K562 (cell line): ENCODE measurements around the gene CEP70. TPM values are rescaled to one million over a fixed set of nuclear protein-coding genes. Genes with fewer than 3 reads are reported as not detected.

ENCODE experiments used
- DIDO1 ChIP-seq: fragments of 450-650 bp; IDR thresholded peaks from 2 replicates; pipeline ENCODE4 v1.6.1; 2016; ENCODE audit warnings: low read depth, missing biosample characterization, missing genetic modification characterization
- POLR2A ChIP-seq: fragments of 450-650 bp; conservative IDR thresholded peaks from 2 replicates; pipeline ENCODE4 v1.6.1; 2016
- RBBP5 ChIP-seq: fragments of 200-600 bp; sonication (generic); IDR thresholded peaks from 2 replicates; pipeline ENCODE4 v1.6.1; 2012; ENCODE audit warnings: borderline replicate concordance, mild to moderate bottlenecking, low read length, control low read depth, inconsistent platforms; ENCODE audit not compliant: insufficient read depth, poor library complexity, severe bottlenecking
- SMAD3 ChIP-seq: fragments of 450-650 bp; formaldehyde crosslinking; conservative IDR thresholded peaks from 2 replicates; pipeline ENCODE4 v1.4.0; 2020; ENCODE audit warnings: mild to moderate bottlenecking
- SRSF1 ChIP-seq: fragments of 200-400 bp; formaldehyde crosslinking; IDR thresholded peaks from 2 replicates; pipeline ENCODE4 v1.6.1; 2017; ENCODE audit warnings: mild to moderate bottlenecking, low read depth, low read length, moderate library complexity
- TAF15 ChIP-seq: fragments of 200-400 bp; formaldehyde crosslinking; IDR thresholded peaks from 2 replicates; pipeline ENCODE4 v1.6.1; 2017; ENCODE audit warnings: mild to moderate bottlenecking, low read depth, low read length, moderate library complexity
- TEAD4 ChIP-seq, 2 experiments: sonication (generic) in 1 of 2; formaldehyde crosslinking in 1 of 2; IDR thresholded peaks; 2 replicates each; pipeline versions ENCODE4 v1.6.1 to v1.8.0; 2012 to 2022; ENCODE audit warnings: borderline replicate concordance in 1 of 2, inconsistent platforms in 1 of 2, low read length in 1 of 2, mild to moderate bottlenecking in 1 of 2, missing genetic modification reagents in 1 of 2
- TRIM24 ChIP-seq, 2 experiments: fragments of 450-650 bp; IDR thresholded peaks; 2 replicates each; pipeline ENCODE4 v1.6.1; 2016
- U2AF2 ChIP-seq: fragments of 200-400 bp; formaldehyde crosslinking; optimal IDR thresholded peaks from 2 replicates; pipeline ENCODE3; 2017; ENCODE audit warnings: low read depth, mild to moderate bottlenecking, low read length
- ZNF311 ChIP-seq: fragments of 250-450 bp; sonication (Bioruptor Pico); IDR thresholded peaks from 2 replicates; pipeline ENCODE4 v1.4.0; 2020; ENCODE audit warnings: mild to moderate bottlenecking, moderate library complexity
- ZNF75A ChIP-seq: fragments of 450-650 bp; formaldehyde crosslinking; IDR thresholded peaks from 2 replicates; pipeline ENCODE4 v1.4.0; 2020; ENCODE audit warnings: mild to moderate bottlenecking
- polyA plus RNA-seq, 8 experiments: library from polyadenylated mRNA; depleted of rRNA in 4 of 8; stranded (reverse) in 5 of 8; unstranded in 3 of 8; fragments of >200 nt; fragmentation: Nextera tagmentation in 2 of 8; fragmentation: Illumina TruSeq in 1 of 8; extraction: Ambion mirVana in 2 of 8; extraction: Trizol in 1 of 8; gene quantifications; 2 replicates each; pipeline versions ENCODE4 v1.2.1 to v1.2.3, GENCODE V29; 2011 to 2014; ENCODE audit warnings: inconsistent platforms in 1 of 8, missing spikeins in 1 of 8
- total RNA-seq, 7 experiments: library from RNA; depleted of rRNA in 6 of 7; stranded (reverse); fragments of >200 nt in 6 of 7; fragmentation: Illumina TruSeq in 2 of 7; extraction: Trizol in 2 of 7; gene quantifications; 2 replicates each; pipeline versions ENCODE4 v1.2.1 to v1.2.3, GENCODE V29; 2011 to 2021; ENCODE audit warnings: low replicate concordance in 1 of 7
- TF ChIP-seq, protein P1 (sequence below): fragments of 450-650 bp; IDR thresholded peaks from 2 replicates; pipeline ENCODE4 v1.6.1; 2016; ENCODE audit warnings: antibody characterized with exemption
- TF ChIP-seq, protein P2 (sequence below): fragments of 450-650 bp; formaldehyde crosslinking; conservative IDR thresholded peaks from 2 replicates; pipeline ENCODE4 v1.4.0; 2022; ENCODE audit warnings: mild to moderate bottlenecking, missing genetic modification characterization
- TF ChIP-seq, protein P3 (sequence below): fragments of 450-650 bp; IDR thresholded peaks from 2 replicates; pipeline ENCODE4 v1.6.1; 2014; ENCODE audit warnings: low read depth, mild to moderate bottlenecking, moderate library complexity, borderline replicate concordance
- TF ChIP-seq, protein P4 (sequence below): fragments of 450-650 bp; IDR thresholded peaks from 2 replicates; pipeline ENCODE4 v1.6.1; 2016; ENCODE audit warnings: low read depth

CEP70 gene
- total and polyA plus RNA-seq, 9 of the 15 experiments (the other 6 are each of a cell fraction or from before 2014, with no cell fraction given) = 16.1 to 31.5 (median 23.4) TPM

DNA sequence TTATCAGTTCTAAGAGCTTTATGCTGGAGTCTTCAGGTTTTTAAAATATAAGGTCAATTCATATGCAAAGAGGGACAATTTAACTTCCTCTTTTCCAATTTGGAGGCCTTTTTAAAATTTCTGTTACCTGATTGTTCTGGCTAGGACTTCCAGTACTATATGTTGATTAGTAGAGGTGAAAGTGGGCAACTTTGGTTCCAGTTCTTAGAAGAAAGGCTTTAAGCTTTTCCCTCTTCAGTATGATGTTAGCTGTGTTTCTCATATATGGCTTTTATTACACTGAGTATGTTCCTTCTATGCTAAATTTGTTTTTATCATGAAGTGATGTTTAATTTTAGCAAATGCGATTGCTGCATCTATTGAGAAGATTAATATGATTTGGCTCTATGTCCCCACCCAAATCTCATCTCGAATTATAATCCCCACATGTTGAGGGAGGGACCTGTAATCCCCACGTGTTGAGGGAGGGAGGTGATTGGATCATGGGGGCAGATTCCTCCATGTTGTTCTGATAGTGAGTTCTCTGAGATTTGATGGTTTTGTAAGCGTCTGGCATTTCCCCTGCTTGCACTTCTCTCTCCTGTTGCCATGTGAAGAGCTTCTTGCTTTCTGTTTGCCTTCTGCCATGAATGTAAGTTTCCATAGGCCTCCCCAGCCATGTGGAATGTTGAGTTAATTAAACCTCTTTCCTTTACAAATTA is 48.3 kb upstream of the CEP70 start (continued):
- TF ChIP-seq ZNF75A = peak; percentile 91
- no peak for TF ChIP-seq SMAD3 (CRISPR knock-in tag)
- TF ChIP-seq, protein P1, sequence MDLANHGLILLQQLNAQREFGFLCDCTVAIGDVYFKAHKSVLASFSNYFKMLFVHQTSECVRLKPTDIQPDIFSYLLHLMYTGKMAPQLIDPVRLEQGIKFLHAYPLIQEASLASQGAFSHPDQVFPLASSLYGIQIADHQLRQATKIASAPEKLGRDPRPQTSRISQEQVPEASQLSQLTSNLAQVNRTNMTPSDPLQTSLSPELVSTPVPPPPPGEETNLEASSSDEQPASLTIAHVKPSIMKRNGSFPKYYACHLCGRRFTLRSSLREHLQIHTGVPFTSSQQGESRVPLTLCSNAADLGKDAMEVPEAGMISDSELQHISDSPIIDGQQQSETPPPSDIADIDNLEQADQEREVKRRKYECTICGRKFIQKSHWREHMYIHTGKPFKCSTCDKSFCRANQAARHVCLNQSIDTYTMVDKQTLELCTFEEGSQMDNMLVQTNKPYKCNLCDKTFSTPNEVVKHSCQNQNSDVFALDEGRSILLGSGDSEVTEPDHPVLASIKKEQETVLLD = no peak
- TF ChIP-seq RBBP5 = no peak
- TF ChIP-seq, protein P2, sequence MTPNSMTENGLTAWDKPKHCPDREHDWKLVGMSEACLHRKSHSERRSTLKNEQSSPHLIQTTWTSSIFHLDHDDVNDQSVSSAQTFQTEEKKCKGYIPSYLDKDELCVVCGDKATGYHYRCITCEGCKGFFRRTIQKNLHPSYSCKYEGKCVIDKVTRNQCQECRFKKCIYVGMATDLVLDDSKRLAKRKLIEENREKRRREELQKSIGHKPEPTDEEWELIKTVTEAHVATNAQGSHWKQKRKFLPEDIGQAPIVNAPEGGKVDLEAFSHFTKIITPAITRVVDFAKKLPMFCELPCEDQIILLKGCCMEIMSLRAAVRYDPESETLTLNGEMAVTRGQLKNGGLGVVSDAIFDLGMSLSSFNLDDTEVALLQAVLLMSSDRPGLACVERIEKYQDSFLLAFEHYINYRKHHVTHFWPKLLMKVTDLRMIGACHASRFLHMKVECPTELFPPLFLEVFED (CRISPR knock-in tag) = 0 out of 2 replicates have a peak, but pooled peaks have one; percentile 45
- no peak for TF ChIP-seq TEAD4 (IDR thresholded peaks at IDR 0.05; ENCODE audit: low read length)
- no peak for TF ChIP-seq TEAD4 (CRISPR knock-in tag; IDR thresholded peaks at IDR 0.05; ENCODE audit: borderline replicate concordance)
- TF ChIP-seq TAF15 = no peak
- no peak for TF ChIP-seq U2AF2
- TF ChIP-seq, protein P3, sequence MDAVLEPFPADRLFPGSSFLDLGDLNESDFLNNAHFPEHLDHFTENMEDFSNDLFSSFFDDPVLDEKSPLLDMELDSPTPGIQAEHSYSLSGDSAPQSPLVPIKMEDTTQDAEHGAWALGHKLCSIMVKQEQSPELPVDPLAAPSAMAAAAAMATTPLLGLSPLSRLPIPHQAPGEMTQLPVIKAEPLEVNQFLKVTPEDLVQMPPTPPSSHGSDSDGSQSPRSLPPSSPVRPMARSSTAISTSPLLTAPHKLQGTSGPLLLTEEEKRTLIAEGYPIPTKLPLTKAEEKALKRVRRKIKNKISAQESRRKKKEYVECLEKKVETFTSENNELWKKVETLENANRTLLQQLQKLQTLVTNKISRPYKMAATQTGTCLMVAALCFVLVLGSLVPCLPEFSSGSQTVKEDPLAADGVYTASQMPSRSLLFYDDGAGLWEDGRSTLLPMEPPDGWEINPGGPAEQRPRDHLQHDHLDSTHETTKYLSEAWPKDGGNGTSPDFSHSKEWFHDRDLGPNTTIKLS = peak; percentile 34; the same call in 1 of the 2 replicates
- no peak for TF ChIP-seq DIDO1 (tag)
- peak; percentile 42 for TF ChIP-seq POLR2A
- TF ChIP-seq, protein P4, sequence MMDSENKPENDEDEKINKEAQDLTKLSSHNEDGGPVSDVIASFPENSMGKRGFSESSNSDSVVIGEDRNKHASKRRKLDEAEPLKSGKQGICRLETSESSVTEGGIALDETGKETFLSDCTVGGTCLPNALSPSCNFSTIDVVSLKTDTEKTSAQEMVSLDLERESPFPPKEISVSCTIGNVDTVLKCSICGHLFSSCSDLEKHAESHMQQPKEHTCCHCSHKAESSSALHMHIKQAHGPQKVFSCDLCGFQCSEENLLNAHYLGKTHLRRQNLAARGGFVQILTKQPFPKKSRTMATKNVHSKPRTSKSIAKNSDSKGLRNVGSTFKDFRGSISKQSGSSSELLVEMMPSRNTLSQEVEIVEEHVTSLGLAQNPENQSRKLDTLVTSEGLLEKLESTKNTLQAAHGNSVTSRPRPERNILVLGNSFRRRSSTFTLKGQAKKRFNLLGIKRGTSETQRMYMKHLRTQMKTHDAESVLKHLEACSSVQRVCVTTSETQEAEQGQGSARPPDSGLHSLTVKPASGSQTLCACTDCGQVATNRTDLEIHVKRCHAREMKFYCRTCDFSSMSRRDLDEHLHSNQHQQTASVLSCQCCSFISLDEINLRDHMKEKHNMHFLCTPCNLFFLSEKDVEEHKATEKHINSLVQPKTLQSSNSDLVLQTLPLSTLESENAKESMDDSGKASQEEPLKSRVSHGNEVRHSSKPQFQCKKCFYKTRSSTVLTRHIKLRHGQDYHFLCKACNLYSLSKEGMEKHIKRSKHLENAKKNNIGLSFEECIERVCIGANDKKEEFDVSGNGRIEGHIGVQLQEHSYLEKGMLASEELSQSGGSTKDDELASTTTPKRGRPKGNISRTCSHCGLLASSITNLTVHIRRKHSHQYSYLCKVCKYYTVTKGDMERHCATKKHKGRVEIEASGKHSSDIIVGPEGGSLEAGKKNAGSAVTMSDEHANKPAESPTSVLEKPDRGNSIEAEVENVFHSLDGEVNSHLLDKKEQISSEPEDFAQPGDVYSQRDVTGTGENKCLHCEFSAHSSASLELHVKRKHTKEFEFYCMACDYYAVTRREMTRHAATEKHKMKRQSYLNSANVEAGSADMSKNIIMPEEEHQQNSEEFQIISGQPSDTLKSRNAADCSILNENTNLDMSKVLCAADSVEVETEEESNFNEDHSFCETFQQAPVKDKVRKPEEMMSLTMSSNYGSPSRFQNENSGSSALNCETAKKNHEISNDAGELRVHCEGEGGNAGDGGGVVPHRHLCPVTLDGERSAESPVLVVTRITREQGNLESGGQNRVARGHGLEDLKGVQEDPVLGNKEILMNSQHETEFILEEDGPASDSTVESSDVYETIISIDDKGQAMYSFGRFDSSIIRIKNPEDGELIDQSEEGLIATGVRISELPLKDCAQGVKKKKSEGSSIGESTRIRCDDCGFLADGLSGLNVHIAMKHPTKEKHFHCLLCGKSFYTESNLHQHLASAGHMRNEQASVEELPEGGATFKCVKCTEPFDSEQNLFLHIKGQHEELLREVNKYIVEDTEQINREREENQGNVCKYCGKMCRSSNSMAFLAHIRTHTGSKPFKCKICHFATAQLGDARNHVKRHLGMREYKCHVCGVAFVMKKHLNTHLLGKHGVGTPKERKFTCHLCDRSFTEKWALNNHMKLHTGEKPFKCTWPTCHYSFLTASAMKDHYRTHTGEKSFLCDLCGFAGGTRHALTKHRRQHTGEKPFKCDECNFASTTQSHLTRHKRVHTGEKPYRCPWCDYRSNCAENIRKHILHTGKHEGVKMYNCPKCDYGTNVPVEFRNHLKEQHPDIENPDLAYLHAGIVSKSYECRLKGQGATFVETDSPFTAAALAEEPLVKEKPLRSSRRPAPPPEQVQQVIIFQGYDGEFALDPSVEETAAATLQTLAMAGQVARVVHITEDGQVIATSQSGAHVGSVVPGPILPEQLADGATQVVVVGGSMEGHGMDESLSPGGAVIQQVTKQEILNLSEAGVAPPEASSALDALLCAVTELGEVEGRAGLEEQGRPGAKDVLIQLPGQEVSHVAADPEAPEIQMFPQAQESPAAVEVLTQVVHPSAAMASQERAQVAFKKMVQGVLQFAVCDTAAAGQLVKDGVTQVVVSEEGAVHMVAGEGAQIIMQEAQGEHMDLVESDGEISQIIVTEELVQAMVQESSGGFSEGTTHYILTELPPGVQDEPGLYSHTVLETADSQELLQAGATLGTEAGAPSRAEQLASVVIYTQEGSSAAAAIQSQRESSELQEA = no peak
- no peak for TF ChIP-seq ZNF311 (CRISPR knock-in tag)
- 0 out of 4 replicates have a peak, but pooled peaks of 1 of the 2 experiments have one; percentile 25 for TF ChIP-seq TRIM24 (IDR thresholded peaks at IDR 0.05)
- no peak for TF ChIP-seq SRSF1
